Measurements from ENCODE around the gene TRIM64C.
"Not testable (repeated sequence)": the region's sequence is repeated elsewhere in the genome, so short reads cannot be mapped to it uniquely, and the experiment has no call there.

GRCh38 chr11:49102356-49102755 lies 43.4 kb upstream of the TRIM64C start:
- TF ChIP-seq CTCF (tag by site-specific recombination; IDR thresholded peaks at IDR 0.05); REST (tag by site-specific recombination; IDR thresholded peaks at IDR 0.05); ZNF76 (tag by site-specific recombination; IDR thresholded peaks at IDR 0.05; ENCODE audit: borderline replicate concordance, low read depth); MEIS1 (CRISPR knock-in tag; IDR thresholded peaks at IDR 0.05; ENCODE audit: borderline replicate concordance); ZNF639 (tag by site-specific recombination; IDR thresholded peaks at IDR 0.05); MYNN (tag by site-specific recombination; IDR thresholded peaks at IDR 0.05; ENCODE audit: borderline replicate concordance); FEZF1 (tag by site-specific recombination; IDR thresholded peaks at IDR 0.05): not testable (repeated sequence)
- TF ChIP-seq, protein P1, sequence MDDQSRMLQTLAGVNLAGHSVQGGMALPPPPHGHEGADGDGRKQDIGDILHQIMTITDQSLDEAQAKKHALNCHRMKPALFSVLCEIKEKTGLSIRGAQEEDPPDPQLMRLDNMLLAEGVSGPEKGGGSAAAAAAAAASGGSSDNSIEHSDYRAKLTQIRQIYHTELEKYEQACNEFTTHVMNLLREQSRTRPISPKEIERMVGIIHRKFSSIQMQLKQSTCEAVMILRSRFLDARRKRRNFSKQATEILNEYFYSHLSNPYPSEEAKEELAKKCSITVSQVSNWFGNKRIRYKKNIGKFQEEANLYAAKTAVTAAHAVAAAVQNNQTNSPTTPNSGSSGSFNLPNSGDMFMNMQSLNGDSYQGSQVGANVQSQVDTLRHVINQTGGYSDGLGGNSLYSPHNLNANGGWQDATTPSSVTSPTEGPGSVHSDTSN (CRISPR knock-in tag; IDR thresholded peaks at IDR 0.05) = not testable (repeated sequence)

Data from HEK293 (cell line).